Uterus (tissue), 4 donors: ENCODE measurements around the gene CYP4Z1. TPM values are rescaled to one million over a fixed set of nuclear protein-coding genes. Genes with fewer than 3 reads are reported as not detected.
"Not testable (repeated sequence)": the region's sequence is repeated elsewhere in the genome, so short reads cannot be mapped to it uniquely, and the experiment has no call there.

Experiments used
- DNase-seq, 2 donors: peaks; one replicate each; pipeline ENCODE4 v3.0.0-alpha.2; 2019 to 2020
- H3K27ac ChIP-seq, 2 donors: fragments of 200-600 bp; sonication (generic); 1 replicate in 1 of 2; 2 replicates in 1 of 2; pipeline ENCODE4 v1.5.1; 2016 to 2018
- H3K27me3 ChIP-seq, 2 donors: fragments of 200-600 bp; sonication (generic); one replicate each; pipeline ENCODE4 v1.5.1; 2018 to 2019; ENCODE audit warnings: control low read depth in 1 of 2
- H3K36me3 ChIP-seq, 2 donors: fragments of 200-600 bp; sonication (generic); one replicate each; pipeline ENCODE4 v1.5.1; 2019; ENCODE audit warnings: control low read depth in 1 of 2
- H3K4me1 ChIP-seq, 2 donors: fragments of 200-600 bp; sonication (generic); one replicate each; pipeline ENCODE4 v1.5.1; 2018 to 2019; ENCODE audit warnings: control low read depth in 1 of 2
- H3K4me3 ChIP-seq, 2 donors: fragments of 200-600 bp; sonication (generic); 1 replicate in 1 of 2; 2 replicates in 1 of 2; pipeline ENCODE4 v1.5.1; 2018 to 2019; ENCODE audit warnings: mild to moderate bottlenecking in 1 of 2
- H3K9me3 ChIP-seq, 2 donors: fragments of 200-600 bp; sonication (generic); one replicate each; pipeline ENCODE4 v1.5.1; 2019; ENCODE audit warnings: control low read depth in 1 of 2
- CTCF ChIP-seq, 4 experiments: fragments of 200-600 bp in 2 of 4; fragments of 450-650 bp in 2 of 4; sonication (generic) in 2 of 4; IDR thresholded peaks; one replicate each; pipeline ENCODE4 v1.5.1; 2016 to 2019; ENCODE audit warnings: antibody characterized with exemption in 4 of 4, mild to moderate bottlenecking in 2 of 4, moderate library complexity in 1 of 4
- POLR2A ChIP-seq, 2 donors: fragments of 450-650 bp; IDR thresholded peaks; one replicate each; pipeline ENCODE4 v1.6.1; 2016; ENCODE audit warnings: antibody characterized with exemption in 2 of 2, mild to moderate bottlenecking in 1 of 2, moderate library complexity in 1 of 2
- intact Hi-C: fragments of 100-400 bp; cut with DNase I; formaldehyde crosslinking; loops from one replicate; pipeline ENCODE4 v1.15.1; 2023; ENCODE audit warnings: low total_unique reads
- total RNA-seq, 4 donors: library from RNA; depleted of rRNA in 3 of 4; stranded (reverse); fragments of >200 nt in 3 of 4; gene quantifications; one replicate each; pipeline versions ENCODE4 v1.1.0 to v1.2.4, GENCODE V29; 2014 to 2023
- donor health status: DM: yes; HTN: yes; CAD: no.

The CYP4Z1 gene
- total RNA-seq, 4 donors from 2014 or later = 0.41 to 1.8 (median 0.67) TPM

GRCh38 chr1:47147047-47147785 is 80.2 kb downstream of the CYP4Z1 start:
- Histone ChIP-seq H3K4me1 (no peaks in the 10 kb centered on the region), H3K27me3 (no peaks in the 10 kb centered on the region), H3K4me3 (no peak overlapping the region), H3K36me3 (no peaks in the 10 kb centered on the region), H3K9me3 (no peaks in the 10 kb centered on the region), H3K27ac (no peak overlapping the region)
- TF ChIP-seq CTCF (IDR thresholded peaks at IDR 0.05) = no peak
- no peak for TF ChIP-seq POLR2A (IDR thresholded peaks at IDR 0.05)
- intact Hi-C loops = no loop called here
- no peak for DNase-seq

- H3K36me3 ChIP-seq, H3K27ac ChIP-seq, intact Hi-C loops, H3K27me3 ChIP-seq, H3K4me3 ChIP-seq, H3K9me3 ChIP-seq, H3K4me1 ChIP-seq, DNase-seq: not testable (repeated sequence)
Measured at GRCh38 chr1:47149162-47149561, 82.1 kb downstream of the CYP4Z1 start.

- H3K4me3 ChIP-seq, H3K9me3 ChIP-seq, H3K4me1 ChIP-seq, H3K36me3 ChIP-seq, intact Hi-C loops, H3K27me3 ChIP-seq, H3K27ac ChIP-seq, DNase-seq: not testable (repeated sequence)
Measured at GRCh38 chr1:47156457-47156856, 89.4 kb downstream of the CYP4Z1 start.

- intact Hi-C loops, H3K27ac ChIP-seq, H3K4me1 ChIP-seq, H3K4me3 ChIP-seq, H3K9me3 ChIP-seq, DNase-seq, H3K27me3 ChIP-seq, H3K36me3 ChIP-seq: not testable (repeated sequence)
Measured at GRCh38 chr1:47157957-47158356, 90.9 kb downstream of the CYP4Z1 start.

GRCh38 chr1:47160716-47161115 is 93.7 kb downstream of the CYP4Z1 start:
- intact Hi-C loops = no loop called here
- DNase-seq = no peak
- Histone ChIP-seq H3K9me3 (no peaks in the 10 kb centered on the region), H3K4me1 (no peaks in the 10 kb centered on the region), H3K27me3 (no peaks in the 10 kb centered on the region), H3K27ac (no peak overlapping the region), H3K4me3 (no peak overlapping the region), H3K36me3 (no peaks in the 10 kb centered on the region)
- TF ChIP-seq POLR2A (IDR thresholded peaks at IDR 0.05) (no peak), CTCF (IDR thresholded peaks at IDR 0.05) (no peak)

GRCh38 chr1:47161298-47162040 is 94.4 kb downstream of the CYP4Z1 start:
- H3K27ac ChIP-seq = no peak overlapping the region
- no peak for TF ChIP-seq POLR2A (IDR thresholded peaks at IDR 0.05)
- TF ChIP-seq CTCF (IDR thresholded peaks at IDR 0.05) = no peak
- no peaks in the 10 kb centered on the region for H3K36me3 ChIP-seq
- H3K4me3 ChIP-seq = no peak overlapping the region
- DNase-seq = no peak
- no peaks in the 10 kb centered on the region for H3K9me3 ChIP-seq
- no peaks in the 10 kb centered on the region for H3K27me3 ChIP-seq
- no peaks in the 10 kb centered on the region for H3K4me1 ChIP-seq
- intact Hi-C loops = no loop called here
